ENCODE data around the gene MYPOP.

MYPOP gene

DNA sequence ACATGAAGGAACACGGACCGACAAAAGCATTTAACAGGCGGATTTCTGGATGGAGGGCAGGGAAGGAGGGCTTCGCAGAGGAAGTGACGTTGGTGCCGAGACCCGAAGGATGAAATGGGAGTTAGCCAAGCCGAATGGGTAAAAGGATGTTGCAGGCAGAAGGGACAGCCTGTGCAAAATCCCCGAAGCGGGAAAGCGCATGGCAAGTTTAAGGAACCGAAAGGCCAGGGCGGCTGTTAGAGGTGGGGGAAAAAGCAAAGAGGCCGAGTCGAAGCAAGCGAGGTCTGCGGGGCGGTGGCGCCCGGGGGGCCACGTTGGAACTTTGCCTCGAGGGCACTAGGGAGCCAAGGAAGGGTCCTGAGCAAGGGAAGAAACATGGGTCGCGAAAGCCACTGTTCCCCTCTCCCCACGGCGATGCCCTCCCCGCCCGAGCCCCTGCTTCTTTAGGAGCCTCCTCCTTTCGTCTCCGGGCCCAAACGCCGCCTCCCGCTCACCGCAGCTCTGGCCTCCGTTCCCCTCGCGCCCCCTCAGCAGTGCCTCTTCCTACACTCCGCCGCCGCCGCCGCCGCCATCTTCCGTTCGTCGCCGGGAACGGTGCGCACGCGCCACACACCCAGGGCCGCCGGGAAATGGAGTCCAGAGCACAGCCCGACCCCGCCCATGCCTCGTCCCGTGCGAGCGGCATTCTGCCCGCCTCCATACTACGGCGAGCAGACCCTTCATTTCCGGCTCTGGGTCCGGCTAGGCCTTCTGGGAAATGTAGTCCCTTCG lies 39.7 kb downstream of the MYPOP start, which contains the start of gene SYMPK:
Gene SYMPK (minus strand): TSS at position 584 of the 771 bp plus-strand sequence. CDS start 8,652 bp downstream, outside the sequence.
- peak; percentile 100 for DNase-seq

DNA sequence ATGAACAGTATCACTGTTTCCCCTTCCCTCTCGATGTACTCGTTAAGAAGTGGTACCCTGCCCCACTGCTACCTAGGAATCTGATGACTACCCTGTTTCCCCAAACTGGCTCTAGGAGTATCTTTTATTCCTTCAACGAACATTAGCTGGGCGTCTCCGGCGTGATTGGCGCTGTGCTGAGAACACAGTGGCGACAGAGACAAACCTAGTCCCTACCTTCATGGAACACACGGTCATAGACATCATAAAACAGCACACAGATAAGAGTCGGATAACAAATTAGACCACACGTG lies 40.2 kb downstream of the MYPOP start:
- DNase-seq, result no peak

DNA sequence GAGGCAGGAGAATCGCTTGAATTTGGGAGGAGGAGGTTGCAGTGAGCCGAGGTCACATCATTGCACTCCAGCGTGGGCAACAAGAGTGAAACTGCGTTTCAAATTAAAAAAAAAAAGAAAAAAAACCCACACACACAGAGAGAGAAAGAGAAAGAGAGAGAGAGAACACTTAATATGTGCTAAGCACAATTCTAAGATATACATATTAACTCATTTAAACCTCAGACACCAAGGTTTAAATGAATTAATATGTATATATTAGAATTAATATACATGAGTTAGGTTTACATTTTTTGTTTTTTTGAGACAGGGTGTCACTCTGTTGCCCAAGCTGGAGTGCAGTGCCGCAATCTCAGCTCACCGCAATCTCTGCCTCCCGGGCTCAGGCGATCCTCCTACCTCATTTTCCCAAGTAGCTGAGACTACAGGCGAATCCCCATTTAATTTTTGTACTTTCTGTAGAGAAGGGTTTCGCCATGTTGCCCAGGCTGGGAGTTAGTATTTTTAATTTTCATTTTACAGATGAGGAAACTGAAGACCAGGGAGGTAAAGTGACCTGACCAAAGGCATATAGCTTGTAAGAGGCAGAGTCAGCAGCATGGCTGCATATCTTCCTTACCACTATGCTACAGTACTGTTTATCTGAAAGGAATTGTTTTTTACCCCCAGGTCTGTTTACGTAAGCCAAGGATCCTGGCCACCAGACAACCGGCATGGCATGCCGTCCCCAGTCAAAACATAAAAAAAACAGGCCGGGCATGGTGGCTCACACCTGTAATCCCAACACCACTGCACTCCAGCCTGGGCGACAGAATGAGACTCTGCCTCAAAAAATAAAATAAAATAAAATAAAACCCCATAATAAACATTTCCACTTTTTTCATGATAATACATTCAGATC lies 41.8 kb downstream of the MYPOP start:
- no peak for DNase-seq

DNA sequence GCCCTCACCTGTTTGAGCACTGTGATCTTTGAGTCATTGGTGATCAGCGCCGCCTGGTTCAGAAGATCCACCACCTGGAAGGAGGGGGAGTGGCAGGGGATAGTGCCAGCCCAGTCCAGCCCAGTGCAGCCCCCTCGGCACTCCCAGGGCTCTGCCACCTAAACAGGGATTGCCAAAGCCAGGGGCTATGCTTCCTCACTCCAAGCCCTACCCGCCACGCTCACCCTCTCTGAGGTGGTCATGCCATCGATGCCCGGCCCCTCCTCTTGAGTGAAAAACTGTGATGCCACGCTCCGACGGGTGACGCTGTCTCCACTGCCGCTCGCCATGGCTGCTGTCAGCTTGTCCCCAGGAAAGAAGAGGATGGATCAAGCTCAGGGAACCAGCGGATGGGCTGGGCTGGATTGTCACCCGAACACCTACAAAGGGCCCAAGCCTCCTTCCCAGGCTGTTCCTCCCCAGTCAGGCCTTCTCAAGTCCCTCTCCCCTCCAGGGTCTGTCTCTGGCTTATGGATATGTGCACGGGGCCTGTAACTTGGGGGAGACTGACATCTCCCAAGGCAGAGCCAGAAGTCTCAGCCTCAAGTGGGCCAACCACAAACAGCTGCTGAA lies 48.1 kb downstream of the MYPOP start:
- DNase-seq, result no peak

DNA sequence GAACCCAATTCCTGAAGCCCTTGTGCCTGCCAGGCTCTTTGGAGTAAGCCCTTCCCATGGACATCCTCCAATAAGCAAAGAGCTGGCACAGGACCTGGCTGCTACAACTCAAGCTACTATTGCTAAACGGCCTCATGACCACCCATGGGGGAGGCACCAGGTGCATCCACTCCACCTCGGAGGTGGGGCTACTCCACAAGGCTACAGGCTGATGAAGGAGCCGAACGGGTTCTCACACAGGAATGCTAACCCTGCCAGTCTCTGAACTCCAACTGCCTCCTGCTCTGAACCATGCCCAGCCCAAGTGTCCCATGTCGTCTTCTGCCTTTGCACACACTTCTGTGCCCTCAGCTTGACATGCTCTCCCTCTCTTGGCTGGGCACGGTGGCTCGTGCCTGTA lies 49.4 kb downstream of the MYPOP start:
- no peak for DNase-seq

DNA sequence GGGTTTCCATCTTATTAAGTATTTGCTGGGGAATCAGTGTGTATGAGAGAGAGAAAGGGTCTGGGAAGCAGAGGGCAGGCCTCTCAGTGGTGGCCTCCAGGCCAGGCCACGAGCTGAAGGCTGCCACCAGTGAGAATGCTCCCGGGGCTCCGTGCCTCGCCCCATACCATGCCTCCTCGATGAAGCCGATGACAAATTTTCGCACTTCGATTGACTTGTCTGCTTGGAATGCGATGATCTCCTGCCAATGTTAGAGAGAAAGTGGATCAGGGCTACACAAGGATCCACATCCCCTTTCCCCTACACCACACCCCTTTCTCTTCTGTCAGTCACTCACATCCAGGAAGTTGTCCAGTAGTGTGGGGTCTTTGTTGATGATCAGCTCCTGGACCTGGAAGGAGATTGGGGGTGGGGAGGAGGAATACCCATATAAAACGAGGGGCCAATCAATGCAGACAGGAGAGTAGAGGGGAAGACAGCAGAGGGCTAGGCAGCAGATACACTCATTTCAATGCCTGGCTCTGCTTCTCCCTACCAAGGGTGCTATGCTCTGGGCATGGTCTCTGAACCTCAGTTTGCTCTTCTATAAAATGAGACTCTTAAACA lies 50.2 kb downstream of the MYPOP start:
- DNase-seq, result no peak

DNA sequence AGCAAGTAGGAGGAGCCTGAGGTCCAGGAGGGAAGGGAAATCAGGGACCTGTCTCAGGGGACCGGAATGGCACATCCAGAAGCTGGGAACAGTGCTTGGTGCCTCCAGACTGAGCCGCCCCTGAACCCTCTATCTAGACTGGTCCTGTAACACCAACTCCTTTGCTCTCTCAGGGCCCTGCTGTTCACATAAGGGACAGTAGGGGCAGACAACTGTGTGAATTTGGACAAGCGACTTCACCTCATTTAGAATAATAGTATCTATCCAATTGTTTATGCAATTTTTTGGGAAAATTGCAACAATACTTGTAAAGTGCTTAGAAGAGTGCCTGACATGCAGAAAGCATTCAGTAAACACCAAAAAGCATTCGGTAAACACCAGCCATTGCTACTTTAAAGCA lies 53.5 kb downstream of the MYPOP start:
- peak; percentile 6 for DNase-seq

DNA sequence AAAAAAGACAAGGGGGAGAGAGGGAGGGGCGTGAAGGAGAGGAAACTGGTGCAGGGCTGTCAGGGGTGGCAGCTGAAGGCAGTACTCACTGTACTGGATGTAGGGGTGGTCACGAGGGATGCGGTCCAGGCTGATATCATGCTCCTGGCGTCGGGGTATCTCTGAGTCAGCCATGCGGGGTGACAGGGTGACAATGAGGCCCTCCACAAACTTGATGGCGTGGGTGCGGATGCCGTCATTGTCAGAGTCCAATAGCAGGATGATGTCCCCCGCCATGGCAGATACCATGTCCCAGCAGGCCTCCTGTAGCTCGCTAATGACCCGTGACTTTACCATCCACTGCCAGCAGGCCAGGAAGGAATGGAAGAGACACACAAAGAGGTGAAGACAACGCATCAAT lies 54.8 kb downstream of the MYPOP start:
- DNase-seq, result no peak

DNA sequence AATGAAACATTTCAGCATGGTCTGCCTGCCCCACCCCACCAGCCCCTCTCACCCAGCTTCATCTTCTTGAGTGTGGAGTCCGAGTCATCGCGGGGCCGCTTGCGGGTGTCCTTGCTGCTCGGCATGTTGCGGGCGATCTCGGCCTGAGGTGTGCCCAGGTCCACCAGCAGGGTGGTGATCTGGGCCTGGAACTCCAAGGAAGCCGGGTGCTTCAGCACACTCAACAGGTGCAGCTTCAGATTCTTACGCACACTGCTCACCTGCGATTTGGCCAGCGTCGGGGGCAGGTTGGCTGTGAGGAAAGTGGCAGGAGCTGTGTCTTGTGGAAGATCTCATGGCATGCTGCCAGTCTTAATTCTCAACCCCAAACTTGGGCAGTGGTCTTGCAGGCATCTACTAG lies 60.2 kb downstream of the MYPOP start:
- no peak for DNase-seq
